Measurements from ENCODE around the gene AVL9. TPM values are rescaled to one million over a fixed set of nuclear protein-coding genes. Genes with fewer than 3 reads are reported as not detected.

AVL9 gene
- total RNA-seq, 1 experiment from 2014 or later = 36.1 TPM

DNA sequence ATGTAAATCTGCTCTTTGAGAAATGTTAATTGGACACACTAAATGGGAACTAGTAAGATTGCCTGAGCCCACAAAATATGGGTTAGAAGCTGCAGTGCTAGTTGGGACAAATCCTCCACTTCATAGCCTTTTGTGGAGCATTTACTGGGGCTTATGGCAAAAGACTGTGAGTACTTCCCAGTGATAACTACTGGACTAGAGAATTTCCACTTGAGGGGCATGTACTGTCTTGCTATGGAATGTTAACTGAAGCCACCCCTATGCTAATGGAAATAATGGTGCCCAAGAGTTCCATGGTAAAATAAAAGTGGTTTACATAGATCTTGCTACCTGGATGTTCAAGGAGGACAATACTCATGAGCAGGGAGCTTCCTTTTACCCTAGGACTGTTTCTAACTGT, 29.3 kb downstream of the AVL9 start:
- H3K36me3 ChIP-seq (ENCODE audit: insufficient read depth, low read length, poor library complexity, severe bottlenecking) = peaks cover 6% of the 10 kb centered on the region
- intact Hi-C loops (cut with micrococcal nuclease; ENCODE audit: unreplicated experiment) = no loop called here
- TF ChIP-seq EZH2 (IDR thresholded peaks at IDR 0.05; ENCODE audit: borderline replicate concordance, low read depth, low read length, poor library complexity, severe bottlenecking) (no peak), CTCF (conservative IDR thresholded peaks at IDR 0.05; ENCODE audit: low read depth, low read length) (no peak)
- no peak for DNase-seq (ENCODE audit: low spot score)
- ChIA-PET POLR2A (ENCODE audit: low non-redundant PET) (no interaction called here), CTCF (no interaction called here)
- no peak overlapping the region for H3K27ac ChIP-seq (ENCODE audit: low read depth, low read length, poor library complexity, severe bottlenecking)
- H3K9me3 ChIP-seq (ENCODE audit: low read depth, low read length, poor library complexity, severe bottlenecking) = peaks cover 19% of the 10 kb centered on the region
- no peaks in the 10 kb centered on the region for H3K27me3 ChIP-seq (replicated peaks; ENCODE audit: insufficient read depth, low read depth, low read length, poor library complexity)
- H3K4me1 ChIP-seq (ENCODE audit: insufficient read depth, low read length, poor library complexity, severe bottlenecking) = no peaks in the 10 kb centered on the region
- no peak overlapping the region for H3K4me3 ChIP-seq (ENCODE audit: low read depth, low read length, poor library complexity, severe bottlenecking)
- BruUV-seq (replicated peaks) = no TSS peak

- ChIA-PET CTCF (no interaction called here), POLR2A (ENCODE audit: low non-redundant PET) (no interaction called here)
- TF ChIP-seq CTCF (conservative IDR thresholded peaks at IDR 0.05; ENCODE audit: low read depth, low read length) = no peak
- TF ChIP-seq EZH2 (IDR thresholded peaks at IDR 0.05; ENCODE audit: borderline replicate concordance, low read depth, low read length, poor library complexity, severe bottlenecking) = no peak
- no TSS peak for BruUV-seq (replicated peaks)
- H3K4me3 ChIP-seq (ENCODE audit: low read depth, low read length, poor library complexity, severe bottlenecking) = no peak overlapping the region
- no peaks in the 10 kb centered on the region for H3K4me1 ChIP-seq (ENCODE audit: insufficient read depth, low read length, poor library complexity, severe bottlenecking)
- peaks cover 7% of the 10 kb centered on the region for H3K9me3 ChIP-seq (ENCODE audit: low read depth, low read length, poor library complexity, severe bottlenecking)
- no peaks in the 10 kb centered on the region for H3K27me3 ChIP-seq (replicated peaks; ENCODE audit: insufficient read depth, low read depth, low read length, poor library complexity)
- intact Hi-C loops (cut with micrococcal nuclease; ENCODE audit: unreplicated experiment) = no loop called here
- no peak for DNase-seq (ENCODE audit: low spot score)
- no peak overlapping the region for H3K27ac ChIP-seq (ENCODE audit: low read depth, low read length, poor library complexity, severe bottlenecking)
- H3K36me3 ChIP-seq (ENCODE audit: insufficient read depth, low read length, poor library complexity, severe bottlenecking) = no peaks in the 10 kb centered on the region
Measured at GRCh38 chr7:32525839-32526238, 30.6 kb downstream of the AVL9 start.

DNA sequence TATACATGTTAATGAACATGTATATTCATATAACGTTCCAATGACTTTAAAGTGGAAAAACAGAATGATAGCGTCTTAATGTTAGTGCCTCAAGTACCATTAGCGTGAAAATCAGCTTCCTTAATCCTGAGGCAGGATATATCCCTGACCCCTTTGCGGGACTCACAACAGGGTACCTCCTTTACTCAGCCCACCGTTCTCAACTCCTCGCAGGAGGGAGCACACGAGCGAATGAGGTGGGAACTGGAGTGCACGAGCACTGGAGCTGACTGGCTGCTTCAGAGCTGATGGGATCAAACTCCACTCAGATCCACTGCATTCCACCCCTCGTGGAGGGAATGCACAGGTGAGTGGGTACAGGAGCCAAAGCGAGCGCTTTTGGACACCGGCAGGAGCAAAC, 36.1 kb downstream of the AVL9 start:
- no TSS peak for BruUV-seq (replicated peaks)
- Histone ChIP-seq H3K4me3 (ENCODE audit: low read depth, low read length, poor library complexity, severe bottlenecking) (no peak overlapping the region), H3K27me3 (replicated peaks; ENCODE audit: insufficient read depth, low read depth, low read length, poor library complexity) (no peaks in the 10 kb centered on the region), H3K27ac (ENCODE audit: low read depth, low read length, poor library complexity, severe bottlenecking) (no peak overlapping the region), H3K9me3 (ENCODE audit: low read depth, low read length, poor library complexity, severe bottlenecking) (no peaks in the 10 kb centered on the region), H3K4me1 (ENCODE audit: insufficient read depth, low read length, poor library complexity, severe bottlenecking) (peaks cover 3% of the 10 kb centered on the region), H3K36me3 (ENCODE audit: insufficient read depth, low read length, poor library complexity, severe bottlenecking) (no peaks in the 10 kb centered on the region)
- intact Hi-C loops (cut with micrococcal nuclease; ENCODE audit: unreplicated experiment) = no loop called here
- TF ChIP-seq EZH2 (IDR thresholded peaks at IDR 0.05; ENCODE audit: borderline replicate concordance, low read depth, low read length, poor library complexity, severe bottlenecking) = no peak
- TF ChIP-seq CTCF (conservative IDR thresholded peaks at IDR 0.05; ENCODE audit: low read depth, low read length) = no peak
- POLR2A ChIA-PET (ENCODE audit: low non-redundant PET) = no interaction called here
- CTCF ChIA-PET = no interaction called here
- DNase-seq (ENCODE audit: low spot score) = no peak
